NCI-H345 treated with DMSO at 0.1 percent for 48 hours (cell line): ENCODE data around the gene ARID1B.
"Not testable (repeated sequence)": the region's sequence is repeated elsewhere in the genome, so short reads cannot be mapped to it uniquely, and the experiment has no call there.

Experiments
- DNase-seq: peaks from one replicate; lab custom pipeline; 2025; ENCODE audit not compliant: unreplicated experiment; lab: John Stamatoyannopoulos, UW

The ARID1B gene

DNA sequence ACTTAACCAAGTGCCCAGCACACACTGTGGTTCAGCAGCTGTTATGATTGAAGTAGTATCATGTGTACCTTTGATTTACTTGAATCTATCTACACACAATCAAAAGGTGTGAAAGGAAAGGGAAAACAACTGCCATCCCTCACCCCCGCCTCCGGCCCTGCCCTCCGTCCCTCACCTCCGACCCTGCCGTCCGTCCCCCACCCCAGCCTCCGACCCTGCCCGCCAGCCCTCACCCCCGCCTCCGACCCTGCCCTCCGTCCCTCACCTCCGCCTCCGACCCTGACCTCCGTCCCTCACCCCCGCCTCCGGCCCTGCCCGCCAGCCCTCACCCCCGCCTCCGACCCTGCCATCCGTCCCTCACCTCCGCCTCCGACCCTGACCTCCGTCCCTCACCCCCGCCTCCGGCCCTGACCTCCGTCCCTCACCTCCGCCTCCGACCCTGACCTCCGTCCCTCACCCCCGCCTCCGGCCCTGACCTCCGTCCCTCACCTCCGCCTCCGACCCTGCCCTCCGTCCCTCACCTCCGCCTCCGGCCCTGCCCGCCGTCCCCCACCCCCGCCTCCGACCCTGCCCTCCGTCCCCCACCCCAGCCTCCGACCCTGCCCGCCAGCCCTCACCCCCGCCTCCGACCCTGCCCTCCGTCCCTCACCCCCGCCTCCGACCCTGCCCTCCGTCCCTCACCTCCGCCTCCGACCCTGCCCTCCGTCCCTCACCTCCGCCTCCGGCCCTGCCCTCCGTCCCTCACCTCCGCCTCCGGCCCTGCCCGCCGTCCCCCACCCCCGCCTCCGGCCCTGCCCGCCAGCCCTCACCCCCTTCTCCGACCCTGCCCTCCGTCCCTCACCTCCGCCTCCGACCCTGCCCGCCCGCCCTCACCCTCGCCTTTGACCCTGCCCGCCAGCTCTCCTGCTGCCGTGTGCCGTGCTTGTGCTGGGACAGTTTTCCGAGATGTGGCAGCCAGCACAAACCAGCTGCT is 370.2 kb downstream of the ARID1B start:
- not testable (repeated sequence) for DNase-seq

DNA sequence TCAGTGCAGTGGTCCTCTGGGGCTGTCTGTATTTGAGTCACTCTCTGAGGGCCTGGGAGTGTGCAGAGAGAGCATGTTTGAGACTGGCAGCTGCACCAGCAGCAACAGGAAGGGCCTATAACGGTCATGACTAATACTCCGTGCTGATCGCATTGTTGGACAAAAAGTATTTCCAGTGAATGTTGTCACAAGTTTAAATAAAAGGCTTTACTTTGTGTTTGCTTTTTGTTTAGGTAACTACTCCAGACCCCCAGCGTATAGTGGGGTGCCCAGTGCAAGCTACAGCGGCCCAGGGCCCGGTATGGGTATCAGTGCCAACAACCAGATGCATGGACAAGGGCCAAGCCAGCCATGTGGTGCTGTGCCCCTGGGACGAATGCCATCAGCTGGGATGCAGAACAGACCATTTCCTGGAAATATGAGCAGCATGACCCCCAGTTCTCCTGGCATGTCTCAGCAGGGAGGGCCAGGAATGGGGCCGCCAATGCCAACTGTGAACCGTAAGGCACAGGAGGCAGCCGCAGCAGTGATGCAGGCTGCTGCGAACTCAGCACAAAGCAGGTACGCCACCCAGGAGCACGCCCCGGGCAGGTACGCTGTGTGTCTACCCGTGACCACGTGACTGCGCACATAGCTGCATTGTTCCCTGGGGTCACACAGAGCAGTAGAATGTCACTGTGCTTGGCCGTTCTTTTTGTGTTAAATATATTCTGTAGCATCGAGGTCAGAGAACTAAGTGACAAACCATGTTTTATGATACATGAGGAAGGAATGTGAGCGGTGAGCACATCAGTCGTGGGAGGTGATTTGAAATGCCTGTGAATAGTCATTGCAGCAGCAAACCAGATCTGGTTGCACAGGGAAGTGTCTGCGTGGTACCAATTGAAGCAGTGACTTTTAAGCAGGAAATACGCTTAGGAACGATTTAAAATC is 371.5 kb downstream of the ARID1B start:
- no peak for DNase-seq

DNA sequence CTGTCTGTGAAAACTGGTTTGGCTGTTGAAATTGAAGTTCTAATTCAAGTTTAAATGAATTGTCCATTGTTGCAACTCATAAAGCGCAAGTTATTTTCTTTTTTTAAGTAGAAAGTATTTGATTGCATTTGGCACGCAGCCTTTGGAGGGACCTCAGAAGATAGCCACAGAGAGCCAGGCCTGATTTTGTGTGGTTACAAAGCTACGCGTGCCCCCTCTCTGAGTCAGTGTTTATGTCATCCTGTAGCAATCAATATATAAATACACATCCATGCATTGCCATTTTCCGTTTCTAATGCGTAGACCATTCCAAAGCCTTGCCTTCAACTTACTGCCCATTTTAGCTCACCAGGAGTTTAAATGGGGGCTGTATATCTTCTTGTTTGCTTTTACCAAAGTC is 372.9 kb downstream of the ARID1B start:
- no peak for DNase-seq

DNA sequence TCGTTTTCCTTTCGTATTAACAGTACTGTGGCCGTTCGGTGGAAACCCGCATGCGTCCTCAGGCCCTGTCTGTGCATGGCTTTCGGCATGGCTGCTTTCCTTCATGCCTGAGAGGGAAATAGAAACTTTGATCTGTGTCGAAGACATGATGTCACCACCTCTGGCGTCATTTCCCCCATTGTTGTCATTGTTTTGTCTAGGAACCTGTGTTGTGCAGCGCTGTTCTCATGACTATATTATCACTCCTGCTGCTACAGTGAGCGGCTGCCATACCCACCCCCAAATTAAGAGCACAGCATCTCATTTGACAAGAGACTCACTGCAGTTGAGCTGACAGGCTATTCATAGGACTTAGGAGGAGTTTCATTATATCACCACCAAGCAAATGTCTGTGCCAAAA is 373.9 kb downstream of the ARID1B start:
- DNase-seq: no peak

DNA sequence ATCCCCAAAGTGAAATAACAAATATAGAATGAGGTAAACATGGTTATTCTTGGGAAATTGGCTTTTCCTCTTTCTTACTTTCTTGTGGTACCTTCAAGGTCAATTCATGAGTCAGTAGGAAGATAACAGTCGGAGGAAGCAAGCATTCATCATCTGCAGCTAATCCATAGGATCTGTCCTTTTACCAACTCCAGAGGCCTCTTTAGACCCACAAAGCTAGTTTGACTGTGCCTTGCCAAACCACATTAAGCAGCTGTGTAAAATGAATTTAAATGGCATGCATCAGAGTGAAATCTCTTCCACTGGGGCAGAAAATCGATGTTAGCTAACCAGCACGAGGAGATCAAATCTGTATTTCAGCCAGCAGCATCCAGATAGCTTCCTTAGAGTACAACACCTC is 374.8 kb downstream of the ARID1B start:
- no peak for DNase-seq

DNA sequence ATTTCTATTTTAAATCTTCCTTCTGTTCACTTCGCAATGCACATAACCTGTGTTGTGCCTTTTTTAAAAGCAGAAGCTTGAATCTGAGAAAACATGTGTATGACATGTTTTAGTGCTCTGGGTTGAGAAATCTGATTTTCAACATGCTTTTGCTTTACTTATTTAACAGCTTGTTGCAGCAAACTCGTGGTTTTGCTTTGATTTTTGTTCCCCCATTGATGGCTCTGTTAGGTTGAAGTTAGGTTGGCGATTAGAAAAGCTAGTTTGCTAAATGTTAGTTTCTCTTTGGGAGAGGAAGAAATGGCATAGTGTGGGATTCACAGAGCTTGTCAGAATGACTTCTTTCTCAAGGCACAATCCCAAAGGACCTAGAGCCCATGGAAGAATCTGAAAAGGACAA is 375.4 kb downstream of the ARID1B start:
- no peak for DNase-seq

DNA sequence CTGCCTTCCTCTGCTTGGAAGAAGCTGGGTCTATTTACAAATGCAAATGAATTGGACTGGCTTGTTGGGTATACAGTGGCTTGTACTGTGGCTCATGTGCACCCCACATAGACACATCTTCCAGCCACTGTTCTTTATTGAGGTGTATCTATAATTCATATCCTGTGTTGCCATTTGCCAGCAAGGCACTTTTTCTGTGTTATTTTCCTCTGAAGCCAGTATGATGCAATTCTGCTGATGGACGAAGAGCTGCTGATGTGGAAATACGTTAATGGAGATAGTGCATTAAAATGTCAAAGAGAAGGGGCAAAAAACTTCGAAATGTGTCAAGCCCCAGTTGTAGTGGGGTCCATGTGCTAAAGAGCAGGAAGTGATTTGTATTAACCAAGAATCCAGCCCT is 378.6 kb downstream of the ARID1B start:
- DNase-seq: no peak

DNA sequence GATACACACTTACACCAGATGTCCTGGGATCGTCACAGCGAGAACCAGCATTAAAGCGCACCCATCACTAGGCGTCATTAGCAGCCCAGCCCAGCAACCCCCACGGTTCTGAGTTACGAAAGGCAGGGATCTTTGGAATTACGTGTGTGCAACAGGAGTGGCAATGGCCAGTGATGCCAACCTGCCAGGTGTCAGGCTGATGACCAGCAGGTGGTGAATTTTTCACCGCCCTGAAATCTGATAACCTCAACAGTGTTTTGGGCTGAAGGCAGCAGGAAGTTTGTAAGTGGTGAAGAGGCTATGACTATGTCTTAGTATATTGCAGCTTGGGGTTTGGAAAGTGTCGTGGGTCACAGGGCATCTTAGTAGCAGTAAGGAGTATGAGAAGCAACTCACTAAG is 380.1 kb downstream of the ARID1B start:
- DNase-seq: peak; percentile 88

DNA sequence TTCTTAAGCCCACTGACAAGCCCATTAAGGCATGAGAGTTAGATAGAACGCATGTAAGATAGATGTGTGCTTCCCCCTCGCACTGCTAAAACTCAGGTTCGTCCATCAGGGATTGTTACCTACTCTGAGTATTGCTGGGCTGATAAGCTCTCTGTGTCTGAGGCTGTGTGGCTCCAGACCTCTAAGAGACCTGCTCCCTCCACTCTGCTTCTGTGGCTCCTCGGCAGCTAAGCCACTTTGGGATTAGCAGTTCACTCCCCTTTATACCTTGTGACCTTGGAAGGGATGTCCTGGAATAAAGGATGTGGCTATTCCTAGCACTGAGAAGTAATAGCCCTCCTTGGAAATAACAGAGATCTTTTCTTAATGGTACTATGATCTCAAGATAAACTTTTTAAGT is 381.3 kb downstream of the ARID1B start:
- no peak for DNase-seq

DNA sequence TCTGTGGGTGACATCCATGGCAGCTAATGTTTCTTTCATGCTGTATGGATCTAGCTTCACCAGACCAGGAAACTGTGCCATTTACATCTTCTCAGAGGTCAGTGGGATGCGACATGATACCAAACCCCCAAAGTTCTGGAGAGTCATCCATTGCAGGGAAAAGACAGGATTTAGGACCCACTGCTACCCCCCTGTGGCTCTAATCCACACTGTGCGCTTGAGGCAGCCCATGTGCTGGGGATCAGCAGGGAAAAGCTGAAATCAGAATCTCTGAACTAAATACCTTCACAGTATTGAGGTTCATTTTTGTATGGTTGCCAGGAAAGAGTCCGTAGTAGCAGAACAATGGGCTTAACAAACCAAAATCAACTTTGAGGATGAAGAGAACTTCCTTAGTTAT is 381.7 kb downstream of the ARID1B start:
- DNase-seq: no peak

DNA sequence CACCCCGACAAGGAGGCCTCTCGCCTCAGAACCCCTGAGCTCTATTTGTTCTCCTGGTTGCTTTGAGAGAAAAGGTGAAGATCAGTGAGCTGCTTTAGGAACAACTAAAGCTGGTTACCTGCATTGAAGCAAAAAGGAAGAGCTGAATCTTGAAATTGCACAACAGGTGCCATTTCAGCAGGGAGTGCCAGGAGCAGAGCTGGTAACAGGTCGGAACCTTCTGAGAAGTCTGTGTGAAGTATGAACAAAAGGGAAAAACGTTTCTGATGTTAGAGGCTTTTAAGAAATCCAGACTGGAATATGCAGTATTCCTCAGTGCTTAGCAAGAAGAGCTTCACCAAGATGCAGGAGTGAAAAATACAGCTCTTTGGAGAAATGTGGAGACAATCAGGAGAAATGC is 382.2 kb downstream of the ARID1B start:
- no peak for DNase-seq

DNA sequence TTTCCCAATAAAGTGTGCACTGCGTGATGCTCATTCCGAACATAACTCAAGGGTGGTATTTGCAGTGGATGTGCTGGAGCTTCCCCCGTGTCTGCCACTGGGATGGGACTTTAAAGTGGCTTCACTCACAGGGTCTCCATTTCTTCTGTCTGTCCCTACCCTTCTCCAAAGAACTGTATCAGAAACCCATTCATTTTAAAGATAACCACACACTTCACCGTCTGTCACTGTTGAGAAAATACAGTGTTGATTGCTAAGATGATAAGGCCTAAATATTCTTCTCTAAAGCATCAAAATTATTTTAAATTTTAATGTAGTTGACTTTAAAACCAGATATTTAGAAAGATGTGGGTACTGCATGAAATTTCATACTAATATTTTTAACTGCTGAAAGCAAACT is 384.7 kb downstream of the ARID1B start:
- no peak for DNase-seq

DNA sequence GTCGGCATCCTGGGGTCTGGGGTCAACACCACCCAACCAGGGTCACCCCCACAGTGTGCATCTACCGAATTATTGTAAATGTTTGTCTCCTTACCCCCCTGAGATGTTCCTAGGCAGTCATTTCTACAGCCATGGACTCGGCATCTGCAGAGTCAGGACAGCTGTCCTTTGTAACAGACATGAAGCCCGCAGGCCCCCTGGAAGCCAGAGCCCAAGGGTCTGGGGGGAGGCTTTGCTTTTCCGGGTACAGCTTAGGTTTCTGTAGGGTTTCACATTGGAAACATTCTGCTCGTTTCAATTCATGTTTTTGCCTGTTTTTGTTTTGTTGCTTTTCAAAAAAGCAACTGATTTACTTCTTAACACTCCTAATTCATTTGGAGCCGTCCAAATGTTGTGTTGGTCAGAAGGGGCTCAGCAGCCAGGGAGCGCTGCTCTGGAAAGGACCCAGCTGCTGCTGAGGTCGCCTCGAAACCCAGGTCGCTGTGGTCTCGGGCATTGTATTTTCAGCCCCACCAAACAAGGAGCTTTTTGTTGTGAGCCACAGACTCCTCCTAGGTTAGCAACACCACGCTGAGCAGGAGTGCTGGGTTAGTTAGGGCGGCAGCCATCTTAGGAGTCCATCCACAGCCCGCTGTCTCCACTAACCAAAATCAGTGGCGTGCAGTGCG is 385.7 kb downstream of the ARID1B start:
- DNase-seq: no peak

DNA sequence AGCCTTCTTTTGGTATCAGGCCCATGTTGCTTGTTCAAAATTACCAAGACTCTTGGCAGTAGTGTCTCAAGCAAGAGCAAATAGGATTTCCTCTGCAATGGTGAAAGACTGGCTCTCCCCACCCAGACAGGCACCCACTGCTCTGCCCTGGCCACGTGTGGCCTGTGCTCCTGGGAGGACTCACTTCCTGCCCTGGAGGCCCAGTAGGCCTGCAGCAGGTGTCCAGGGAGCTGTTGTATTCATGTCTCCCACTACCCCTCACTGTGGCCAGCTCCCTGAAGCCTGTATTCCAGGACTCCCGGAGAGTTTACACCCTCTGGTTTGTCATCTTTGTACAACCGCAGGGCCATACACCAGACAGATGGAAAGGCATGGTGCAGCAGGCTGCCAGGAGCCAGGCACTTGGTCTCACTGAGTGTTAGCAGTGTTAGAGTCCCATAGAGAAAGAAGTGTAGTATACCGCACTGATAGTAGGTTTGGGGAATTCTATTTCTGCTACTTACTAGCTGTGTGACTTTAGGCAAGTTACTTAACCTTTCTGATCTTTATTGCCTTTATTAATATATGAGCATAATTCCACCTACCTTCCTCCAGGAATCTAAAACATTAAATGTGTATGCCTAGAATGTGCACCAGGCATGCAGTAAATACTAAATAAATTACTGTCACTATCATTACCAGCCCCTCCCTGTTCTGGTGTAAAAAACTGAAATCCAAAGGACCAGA is 386.4 kb downstream of the ARID1B start:
- DNase-seq: no peak

DNA sequence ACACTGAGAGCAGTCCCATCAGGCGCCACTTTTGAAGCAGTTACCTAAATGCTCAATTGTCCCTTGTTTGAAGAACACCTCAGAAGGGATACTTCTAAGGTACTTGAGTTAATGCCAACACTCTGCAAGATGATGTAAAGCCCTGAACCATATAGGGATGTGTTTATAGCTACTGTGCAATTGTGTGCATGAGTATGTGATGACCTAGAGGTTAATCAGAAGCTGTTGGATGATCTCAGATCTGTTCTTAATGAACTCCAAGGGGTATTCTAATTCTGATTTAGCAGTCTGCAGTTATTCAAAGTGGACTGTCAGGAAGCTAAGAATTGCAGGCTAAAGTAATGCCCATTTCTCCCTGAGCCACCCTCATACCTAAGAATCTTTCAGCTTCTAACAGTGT is 387.8 kb downstream of the ARID1B start:
- no peak for DNase-seq

DNA sequence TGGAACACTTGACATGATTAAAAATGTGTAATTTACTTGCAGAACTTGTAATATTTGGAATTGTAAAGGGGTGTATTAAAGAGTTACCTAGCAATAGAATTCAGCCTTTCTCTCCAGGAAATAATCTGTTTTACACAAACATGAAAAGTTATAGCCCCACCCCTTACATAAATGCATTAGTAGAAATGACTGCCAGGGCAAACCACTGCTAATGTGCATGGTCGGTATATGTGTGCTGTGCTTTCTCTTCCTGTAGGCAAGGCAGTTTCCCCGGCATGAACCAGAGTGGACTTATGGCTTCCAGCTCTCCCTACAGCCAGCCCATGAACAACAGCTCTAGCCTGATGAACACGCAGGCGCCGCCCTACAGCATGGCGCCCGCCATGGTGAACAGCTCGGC is 389.6 kb downstream of the ARID1B start:
- no peak for DNase-seq

DNA sequence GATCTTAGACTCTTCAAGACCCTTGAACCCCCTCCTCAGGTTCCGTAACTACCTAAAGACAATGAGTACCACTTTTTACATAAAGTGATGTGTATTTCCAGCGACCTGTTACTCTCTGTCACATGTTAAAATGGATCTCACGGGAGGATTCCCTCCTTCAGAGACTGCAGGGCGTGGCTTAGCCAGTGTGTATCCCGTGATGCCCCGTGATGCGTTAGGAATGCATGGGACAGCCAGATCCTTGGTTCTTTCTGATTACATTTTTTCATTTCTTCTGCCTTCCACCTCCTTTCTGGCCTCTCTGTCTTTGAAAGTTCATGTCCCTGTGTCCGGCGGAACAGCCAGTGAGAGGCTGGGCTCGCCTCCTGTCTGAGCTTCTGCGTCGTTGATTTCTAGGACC is 390.7 kb downstream of the ARID1B start:
- no peak for DNase-seq

DNA sequence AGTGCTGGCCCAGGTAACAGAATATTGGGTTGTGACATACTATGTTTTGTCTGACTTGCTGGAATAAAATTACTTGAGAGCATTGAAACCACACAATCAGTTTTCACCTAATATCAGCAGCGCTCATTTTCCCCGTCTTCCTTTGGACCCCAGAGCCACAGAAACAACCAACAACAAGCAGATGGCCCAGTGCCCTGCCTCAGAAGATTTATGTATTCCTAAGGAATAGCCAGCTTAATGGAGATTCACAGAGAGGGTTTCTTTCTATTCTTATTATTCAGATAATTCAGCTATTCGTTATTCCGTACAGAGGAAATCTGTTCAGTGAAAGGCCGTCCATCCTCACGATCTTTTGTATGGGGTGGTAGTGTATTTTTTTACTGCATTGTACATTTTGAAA is 391.3 kb downstream of the ARID1B start:
- no peak for DNase-seq

DNA sequence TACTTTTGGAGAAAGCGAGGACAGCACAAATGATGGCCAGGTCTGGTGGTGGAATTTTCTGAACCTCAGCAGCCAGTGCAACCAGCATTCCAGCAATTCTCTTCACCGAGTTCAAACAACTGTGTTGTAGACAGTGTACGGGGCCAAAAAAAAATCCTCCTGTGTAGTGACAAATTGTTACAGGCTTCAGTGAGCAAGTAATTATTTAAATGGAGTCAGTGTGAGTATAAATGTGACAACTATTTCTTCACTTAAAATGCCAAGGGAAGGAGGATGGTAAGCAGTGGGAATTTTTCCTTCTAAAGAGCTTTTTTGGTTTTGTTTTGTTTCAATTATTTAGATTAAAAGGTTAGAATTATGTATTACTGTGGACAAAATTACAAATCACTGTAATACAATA is 392.0 kb downstream of the ARID1B start:
- no peak for DNase-seq

DNA sequence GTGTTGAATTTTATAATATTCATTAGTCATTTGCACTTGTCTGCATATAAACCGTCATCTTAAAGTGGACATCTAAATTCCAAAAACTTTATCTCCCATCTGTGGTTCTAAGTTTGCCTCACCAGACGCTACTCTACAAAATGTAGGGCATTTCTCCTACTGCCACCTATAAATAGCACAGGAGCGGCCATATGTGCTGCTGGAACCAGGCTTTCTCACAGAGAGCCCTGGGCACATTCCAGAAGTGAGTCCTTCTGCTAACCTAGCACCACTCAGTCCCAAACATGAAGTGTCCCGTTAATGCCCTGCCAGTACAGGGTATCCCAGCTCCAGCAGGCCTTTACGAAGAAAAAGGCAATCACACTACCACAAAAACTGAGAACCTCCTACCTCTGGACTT is 392.5 kb downstream of the ARID1B start:
- no peak for DNase-seq

DNA sequence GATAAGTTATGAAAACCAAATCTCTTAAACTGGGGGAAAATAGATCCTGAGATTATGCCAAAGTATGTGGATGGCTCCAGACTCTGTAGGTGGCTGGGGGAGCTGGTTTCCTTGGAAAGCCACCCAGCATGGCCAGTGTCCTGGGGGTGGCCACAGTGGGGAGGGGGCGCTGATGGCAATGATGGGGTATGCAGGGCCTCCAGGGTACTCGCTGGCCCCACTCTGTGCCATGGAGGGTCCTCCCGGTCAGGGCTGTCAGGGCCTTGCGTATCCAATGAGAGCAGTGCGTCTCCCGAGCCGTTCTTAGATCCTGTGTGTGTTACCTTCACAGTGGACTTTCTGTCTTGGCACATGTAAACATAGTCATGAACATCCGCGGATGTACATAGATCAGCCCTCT is 393.4 kb downstream of the ARID1B start:
- no peak for DNase-seq
